MM.1S (cell line): ENCODE measurements around the gene MAGI2.

Experiments
- DNase-seq: peaks from one replicate; pipeline ENCODE4 v3.0.0-alpha.2; 2015
- H2AFZ ChIP-seq: fragments of 300-600 bp; sonication (generic); 2 replicates; pipeline ENCODE4 v1.6.0; 2016; ENCODE audit warnings: antibody characterized with exemption, low read length
- H3F3A ChIP-seq: fragments of 300-600 bp; sonication (generic); 2 replicates; pipeline ENCODE4 v1.6.1; 2016; ENCODE audit warnings: mild to moderate bottlenecking, antibody characterized with exemption, low read length, moderate library complexity, mixed read lengths; ENCODE audit not compliant: insufficient read depth
- H3K27ac ChIP-seq: fragments of 300-600 bp; sonication (generic); 2 replicates; pipeline ENCODE4 v1.5.1; 2016; ENCODE audit warnings: mild to moderate bottlenecking, low read length
- H3K27me3 ChIP-seq: fragments of 300-600 bp; sonication (generic); replicated peaks from 2 replicates; pipeline ENCODE4 v1.6.0; 2016; ENCODE audit warnings: low read length; ENCODE audit not compliant: insufficient read depth
- H3K36me3 ChIP-seq: fragments of 300-600 bp; sonication (generic); replicated peaks from 2 replicates; pipeline ENCODE4 v1.6.1; 2016; ENCODE audit warnings: mild to moderate bottlenecking, low read length, mixed read lengths; ENCODE audit not compliant: insufficient read depth
- H3K4me1 ChIP-seq: fragments of 300-600 bp; sonication (generic); 2 replicates; pipeline ENCODE4 v1.6.1; 2016; ENCODE audit warnings: low read length, mixed read lengths
- H3K4me2 ChIP-seq: fragments of 300-600 bp; sonication (generic); 2 replicates; pipeline ENCODE4 v1.6.0; 2016; ENCODE audit warnings: low read depth, low read length
- H3K4me3 ChIP-seq: fragments of 300-600 bp; sonication (generic); 2 replicates; pipeline ENCODE4 v1.5.1; 2016; ENCODE audit warnings: low read length, mixed read lengths
- H3K79me2 ChIP-seq: fragments of 300-600 bp; sonication (generic); 2 replicates; pipeline ENCODE4 v1.6.1; 2016; ENCODE audit warnings: mixed run types, low read length, mixed read lengths
- H3K9ac ChIP-seq: fragments of 300-600 bp; sonication (generic); 2 replicates; pipeline ENCODE4 v1.6.1; 2016; ENCODE audit warnings: low read length, mixed read lengths
- H3K9me2 ChIP-seq: fragments of 300-600 bp; sonication (generic); replicated peaks from 2 replicates; pipeline ENCODE4 v1.6.1; 2016; ENCODE audit warnings: mild to moderate bottlenecking, low read length, mixed read lengths; ENCODE audit not compliant: insufficient read depth
- H3K9me3 ChIP-seq: fragments of 300-600 bp; sonication (generic); replicated peaks from 2 replicates; pipeline ENCODE4 v1.6.1; 2016; ENCODE audit warnings: mild to moderate bottlenecking, low read length, mixed read lengths; ENCODE audit not compliant: insufficient read depth
- H4K20me1 ChIP-seq: fragments of 300-600 bp; sonication (generic); 2 replicates; pipeline ENCODE4 v1.6.1; 2016; ENCODE audit warnings: mild to moderate bottlenecking, low read length, moderate library complexity, mixed read lengths; ENCODE audit not compliant: insufficient read depth
- CTCF ChIP-seq: fragments of 300-600 bp; sonication (generic); IDR thresholded peaks from 2 replicates; pipeline ENCODE4 v1.5.1; 2016; ENCODE audit warnings: antibody characterized with exemption, low read length, mixed read lengths
- EZH2 ChIP-seq: fragments of 300-600 bp; sonication (generic); optimal IDR thresholded peaks from 2 replicates; pipeline ENCODE3; 2017; ENCODE audit warnings: low read depth, mild to moderate bottlenecking, antibody characterized with exemption, low read length, mixed read lengths
- EZH2phosphoT487 ChIP-seq: fragments of 300-600 bp; sonication (generic); IDR thresholded peaks from 2 replicates; pipeline ENCODE4 v1.6.1; 2018; ENCODE audit warnings: antibody characterized with exemption, low read length

The MAGI2 gene

DNA sequence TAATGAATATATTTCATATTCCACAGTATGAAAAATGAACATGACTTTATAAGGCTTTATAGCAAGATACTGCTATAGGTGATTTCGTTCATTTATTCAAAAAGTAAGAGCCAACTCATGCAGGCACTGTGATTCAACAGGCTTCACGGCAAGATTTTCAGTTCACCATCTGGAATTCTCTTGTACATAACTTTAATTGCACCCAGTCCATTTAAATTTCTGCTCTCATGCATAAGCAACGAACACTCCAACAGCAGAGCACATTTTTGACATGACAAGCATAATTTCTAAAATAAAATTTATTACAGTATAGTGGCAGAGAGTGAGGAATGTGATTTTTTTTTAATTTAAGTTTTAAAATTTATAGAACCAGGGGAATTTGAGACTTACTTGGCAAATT, 1218.8 kb downstream of the MAGI2 start:
- DNase-seq: no peak
- no peaks in the 10 kb centered on the region for H3F3A ChIP-seq
- H2AFZ ChIP-seq: no peak overlapping the region
- no peaks in the 10 kb centered on the region for H3K9me3 ChIP-seq
- H3K27ac ChIP-seq: no peak overlapping the region
- no peaks in the 10 kb centered on the region for H4K20me1 ChIP-seq
- no peaks in the 10 kb centered on the region for H3K36me3 ChIP-seq
- H3K4me2 ChIP-seq: no peak overlapping the region
- H3K4me1 ChIP-seq: no peaks in the 10 kb centered on the region
- H3K9ac ChIP-seq: no peak overlapping the region
- H3K27me3 ChIP-seq: no peaks in the 10 kb centered on the region
- TF ChIP-seq EZH2phosphoT487 (no peak), EZH2 (no peak), CTCF (no peak)
- H3K4me3 ChIP-seq: no peak overlapping the region
- no peaks in the 10 kb centered on the region for H3K9me2 ChIP-seq
- no peaks in the 10 kb centered on the region for H3K79me2 ChIP-seq

DNA sequence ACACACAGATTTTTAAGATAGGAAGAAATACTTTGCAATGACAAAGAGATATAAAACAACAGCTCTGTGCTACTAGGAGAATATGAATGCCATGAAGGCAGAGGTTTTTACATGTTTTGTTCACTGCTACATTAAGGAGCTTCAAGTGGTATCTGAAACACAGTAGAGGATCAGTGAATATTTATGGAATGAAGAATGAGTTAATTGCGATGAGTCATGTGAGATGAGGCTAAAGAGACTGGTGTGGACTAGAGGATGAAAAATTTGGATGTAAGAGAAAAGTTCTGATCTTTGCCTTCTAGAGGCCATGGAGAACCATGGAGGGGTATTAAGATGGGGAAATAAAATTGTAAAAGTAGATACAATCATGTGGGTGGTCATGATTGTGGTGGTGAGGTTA, 1220.7 kb downstream of the MAGI2 start:
- Histone ChIP-seq H3K9me3 (no peaks in the 10 kb centered on the region), H3K9ac (no peak overlapping the region), H3K27me3 (no peaks in the 10 kb centered on the region), H3K4me1 (no peaks in the 10 kb centered on the region), H3F3A (no peaks in the 10 kb centered on the region), H4K20me1 (no peaks in the 10 kb centered on the region), H3K36me3 (no peaks in the 10 kb centered on the region), H3K9me2 (no peaks in the 10 kb centered on the region), H2AFZ (no peak overlapping the region), H3K27ac (no peak overlapping the region), H3K4me3 (no peak overlapping the region), H3K4me2 (no peak overlapping the region), H3K79me2 (no peaks in the 10 kb centered on the region)
- no peak for DNase-seq
- TF ChIP-seq EZH2 (no peak), EZH2phosphoT487 (no peak), CTCF (no peak)

DNA sequence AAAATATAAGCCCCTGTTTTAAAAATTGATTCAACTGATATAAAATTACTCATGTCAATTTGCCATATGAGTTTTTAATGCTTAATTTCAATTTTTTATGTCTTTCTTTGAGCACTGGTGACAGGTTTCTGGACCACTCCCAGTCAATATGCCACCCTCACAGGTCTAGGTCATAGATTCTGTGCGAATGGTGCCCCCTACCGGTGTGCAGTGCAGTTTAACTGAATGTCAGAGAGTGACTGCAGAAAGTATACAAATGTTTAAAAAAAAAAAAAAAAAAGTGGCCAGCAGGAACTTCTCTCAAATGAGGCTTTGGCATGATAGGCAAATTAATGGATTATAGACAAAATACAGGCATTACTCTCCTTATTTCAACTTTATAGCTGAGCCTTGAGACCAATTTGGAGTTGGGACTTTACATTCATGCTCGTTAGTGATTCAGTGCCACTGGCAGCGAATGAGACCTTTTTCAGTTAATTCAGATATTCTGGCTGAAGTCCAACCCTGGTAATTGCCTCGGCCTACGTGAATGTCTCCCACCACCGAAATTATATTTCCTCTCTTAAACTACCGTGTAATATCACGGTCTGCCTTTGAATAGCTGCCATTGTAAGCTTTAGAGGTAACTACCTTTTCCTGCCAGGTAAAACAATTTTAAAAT, 1227.3 kb downstream of the MAGI2 start:
- H3K9me2 ChIP-seq: no peaks in the 10 kb centered on the region
- DNase-seq: no peak
- H3K4me3 ChIP-seq: no peak overlapping the region
- H2AFZ ChIP-seq: no peak overlapping the region
- no peaks in the 10 kb centered on the region for H3K4me1 ChIP-seq
- H3K27me3 ChIP-seq: no peaks in the 10 kb centered on the region
- H3K36me3 ChIP-seq: no peaks in the 10 kb centered on the region
- H3F3A ChIP-seq: no peaks in the 10 kb centered on the region
- H3K9me3 ChIP-seq: no peaks in the 10 kb centered on the region
- TF ChIP-seq EZH2: no peak
- no peak for TF ChIP-seq EZH2phosphoT487
- no peak; the same call in 1 of the 2 replicates for TF ChIP-seq CTCF
- H3K9ac ChIP-seq: no peak overlapping the region
- H3K27ac ChIP-seq: no peak overlapping the region
- H4K20me1 ChIP-seq: no peaks in the 10 kb centered on the region
- no peaks in the 10 kb centered on the region for H3K79me2 ChIP-seq
- H3K4me2 ChIP-seq: no peak overlapping the region
